ENCODE data around the gene LRIG3.

Gene LRIG3

DNA sequence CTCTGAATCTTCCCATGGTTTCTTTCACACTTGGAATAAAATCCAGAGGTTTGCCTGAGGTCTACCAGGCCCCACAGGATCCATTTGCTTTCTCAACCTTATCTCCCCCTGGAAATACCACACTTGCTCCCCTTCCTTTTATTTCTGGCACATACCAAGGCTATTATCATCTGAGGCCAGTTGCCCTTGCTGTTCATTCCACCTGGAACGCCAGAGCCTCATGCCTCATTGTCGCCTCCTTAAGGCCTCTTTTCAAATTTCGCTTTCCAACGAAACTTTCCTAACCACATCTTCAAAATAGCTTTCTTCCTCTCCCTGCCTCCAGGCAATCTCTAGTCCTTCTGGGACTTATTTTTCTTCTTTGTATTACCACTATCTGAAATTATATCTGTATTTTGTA is 11.2 kb upstream of the LRIG3 start:
- no peak for DNase-seq

DNA sequence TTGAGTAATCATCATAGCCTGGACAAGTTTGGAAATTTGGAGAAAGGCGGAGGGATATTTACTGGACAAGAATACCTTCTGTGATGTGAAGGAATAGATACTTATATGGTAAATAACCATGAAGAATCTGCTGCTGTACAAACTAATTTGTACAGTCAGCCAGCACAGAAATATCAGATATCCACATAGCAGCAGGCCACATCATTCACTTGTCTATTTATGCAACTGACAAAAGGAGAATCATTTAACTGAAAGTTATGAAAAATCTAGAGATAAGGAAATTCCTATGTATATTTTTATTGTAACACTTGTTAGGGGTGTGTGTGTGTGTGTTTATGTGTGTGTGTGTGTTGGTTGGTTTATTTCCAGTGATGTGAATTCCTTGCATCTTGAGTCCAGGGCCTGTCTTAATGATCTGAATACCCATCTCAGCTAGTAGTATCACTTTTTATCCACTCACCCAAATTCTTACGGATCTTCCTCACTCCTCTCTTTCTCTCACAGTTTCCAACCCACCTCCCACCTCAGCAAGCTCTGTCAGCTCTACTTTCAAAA is 10.5 kb upstream of the LRIG3 start:
- DNase-seq, result no peak

DNA sequence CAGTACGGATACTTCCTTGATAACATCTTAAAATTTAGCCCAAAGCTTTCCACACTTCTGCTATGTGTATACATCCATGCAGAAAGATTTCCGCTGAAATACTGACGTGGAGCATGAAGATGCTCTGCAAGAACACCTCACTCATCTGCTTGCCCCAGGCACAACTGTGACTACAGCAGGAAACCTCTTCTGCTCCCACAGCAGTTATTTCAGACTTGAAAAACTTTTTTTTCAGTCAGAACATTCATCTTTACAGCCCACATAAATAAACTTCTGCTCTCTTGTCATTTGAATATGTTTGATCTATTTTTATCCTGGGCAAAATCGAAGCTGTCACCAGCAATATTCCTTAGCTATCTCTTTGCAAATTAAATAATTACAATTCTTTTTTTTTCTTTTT is 6.8 kb upstream of the LRIG3 start:
- no peak for DNase-seq

DNA sequence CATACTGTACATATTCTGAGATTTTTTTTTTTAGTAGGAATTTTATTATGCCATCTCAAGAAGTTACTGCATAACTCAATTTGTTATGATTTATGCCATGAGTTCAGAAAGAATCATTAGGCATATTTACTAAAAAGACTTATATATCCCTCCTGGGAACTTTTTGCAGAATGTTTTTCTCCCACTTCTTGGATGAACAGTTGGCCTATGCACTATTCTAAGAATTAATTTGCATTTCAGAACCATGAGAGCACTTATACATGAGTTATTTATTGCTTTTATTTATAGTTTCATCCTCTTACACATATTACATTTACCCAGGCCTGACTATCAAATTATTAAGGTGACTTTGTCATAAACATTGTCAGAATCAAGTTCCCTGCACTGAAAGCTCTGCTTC is 6.3 kb upstream of the LRIG3 start:
- no peak for DNase-seq

DNA sequence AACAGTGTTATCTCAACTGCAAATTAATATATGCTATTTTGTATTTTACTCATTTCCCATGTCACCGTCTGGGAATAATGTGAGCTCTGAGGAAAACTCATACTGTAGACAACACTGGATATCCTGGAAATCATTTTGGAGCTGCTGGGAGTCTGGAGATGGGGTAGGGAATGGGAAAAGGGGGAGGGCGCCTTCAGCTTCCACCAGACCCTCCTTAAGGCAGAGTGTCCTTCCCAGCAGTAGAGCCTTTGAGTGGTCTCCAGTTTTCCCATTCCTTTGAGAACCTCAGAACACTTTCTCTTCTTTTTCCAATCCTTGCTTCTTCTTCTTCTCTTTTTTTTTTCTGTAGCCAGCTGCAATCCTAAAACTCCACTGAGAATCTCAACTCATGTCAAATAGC is 5.4 kb upstream of the LRIG3 start:
- DNase-seq, result no peak

DNA sequence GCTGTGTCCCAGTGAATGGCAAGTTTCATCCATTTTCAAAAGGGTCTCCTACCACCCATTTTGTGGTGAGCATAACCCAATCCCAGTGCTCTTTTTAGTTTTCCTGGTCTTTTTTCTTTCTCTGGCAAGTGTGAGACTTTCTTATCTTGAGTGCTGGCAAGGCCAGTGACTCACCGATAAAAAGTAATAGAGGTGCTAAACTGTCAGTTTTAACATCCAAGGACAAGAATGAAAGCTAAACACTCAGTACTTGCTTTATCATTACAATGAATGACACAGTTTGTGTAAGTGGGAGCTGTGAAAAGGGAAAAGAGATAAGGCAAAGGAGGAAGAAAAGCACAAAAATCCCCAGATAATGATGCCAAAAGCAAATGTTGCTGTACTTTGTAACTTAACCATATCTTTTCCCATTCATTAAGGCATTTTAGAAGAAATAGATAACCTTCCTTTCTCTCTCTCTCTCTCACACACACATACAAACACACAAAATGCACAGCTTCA is 4.9 kb upstream of the LRIG3 start:
- no peak for DNase-seq

DNA sequence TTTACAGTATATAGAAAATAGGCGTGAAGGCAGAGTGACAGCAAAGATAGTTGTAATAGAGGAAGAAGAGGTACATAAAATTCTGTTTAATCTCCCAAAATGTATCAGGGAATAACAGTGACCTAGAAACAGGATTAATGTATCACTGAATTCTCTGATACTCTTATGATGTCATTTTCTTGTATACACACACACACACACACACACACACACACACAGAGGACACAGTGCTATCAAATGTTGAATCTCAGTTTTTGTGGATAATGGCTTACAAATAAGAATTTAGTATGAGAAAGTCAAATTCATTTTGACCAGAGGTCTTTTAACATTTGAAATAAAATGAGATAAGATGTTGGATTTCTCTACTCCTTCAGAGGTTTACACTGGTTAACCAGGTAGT is 4.3 kb upstream of the LRIG3 start:
- no peak for DNase-seq

DNA sequence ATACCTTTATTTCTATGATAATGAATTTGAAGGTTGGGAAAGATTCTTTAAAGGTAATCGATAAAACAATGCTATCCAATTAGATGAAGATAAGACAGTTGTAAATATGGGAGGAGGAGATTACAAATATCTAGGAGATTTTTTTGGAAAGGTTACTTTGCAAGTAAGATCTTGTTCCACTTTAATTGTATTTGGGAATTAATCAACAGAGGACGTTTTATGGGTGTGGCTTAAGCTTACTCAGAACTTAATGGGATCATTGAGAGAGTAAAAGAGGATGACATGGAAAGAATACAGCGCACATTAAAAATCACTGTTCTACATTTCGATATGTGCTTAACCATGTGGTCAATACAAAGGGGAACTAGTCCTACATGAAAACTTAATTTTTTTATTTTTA is 3.5 kb upstream of the LRIG3 start:
- DNase-seq, result no peak

DNA sequence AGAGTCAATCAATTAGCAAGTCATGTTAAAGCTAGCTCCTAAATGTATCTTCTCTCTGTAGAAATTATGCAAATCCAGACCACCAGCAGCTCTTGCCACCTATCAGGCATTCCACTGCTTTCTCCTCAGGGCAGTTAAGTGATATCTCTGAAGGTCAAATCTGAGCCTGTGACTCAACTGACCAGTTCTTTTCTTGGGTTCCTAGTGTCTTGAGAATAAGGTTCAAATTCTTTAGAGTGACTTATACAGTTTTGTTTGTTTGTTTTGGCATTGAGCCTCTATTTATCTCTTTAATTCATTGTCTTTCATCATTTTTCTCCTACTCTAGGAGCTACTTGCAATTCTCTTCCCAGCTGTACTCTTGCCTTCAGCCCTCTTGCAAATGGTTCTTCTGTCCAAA is 2.5 kb upstream of the LRIG3 start:
- no peak for DNase-seq

DNA sequence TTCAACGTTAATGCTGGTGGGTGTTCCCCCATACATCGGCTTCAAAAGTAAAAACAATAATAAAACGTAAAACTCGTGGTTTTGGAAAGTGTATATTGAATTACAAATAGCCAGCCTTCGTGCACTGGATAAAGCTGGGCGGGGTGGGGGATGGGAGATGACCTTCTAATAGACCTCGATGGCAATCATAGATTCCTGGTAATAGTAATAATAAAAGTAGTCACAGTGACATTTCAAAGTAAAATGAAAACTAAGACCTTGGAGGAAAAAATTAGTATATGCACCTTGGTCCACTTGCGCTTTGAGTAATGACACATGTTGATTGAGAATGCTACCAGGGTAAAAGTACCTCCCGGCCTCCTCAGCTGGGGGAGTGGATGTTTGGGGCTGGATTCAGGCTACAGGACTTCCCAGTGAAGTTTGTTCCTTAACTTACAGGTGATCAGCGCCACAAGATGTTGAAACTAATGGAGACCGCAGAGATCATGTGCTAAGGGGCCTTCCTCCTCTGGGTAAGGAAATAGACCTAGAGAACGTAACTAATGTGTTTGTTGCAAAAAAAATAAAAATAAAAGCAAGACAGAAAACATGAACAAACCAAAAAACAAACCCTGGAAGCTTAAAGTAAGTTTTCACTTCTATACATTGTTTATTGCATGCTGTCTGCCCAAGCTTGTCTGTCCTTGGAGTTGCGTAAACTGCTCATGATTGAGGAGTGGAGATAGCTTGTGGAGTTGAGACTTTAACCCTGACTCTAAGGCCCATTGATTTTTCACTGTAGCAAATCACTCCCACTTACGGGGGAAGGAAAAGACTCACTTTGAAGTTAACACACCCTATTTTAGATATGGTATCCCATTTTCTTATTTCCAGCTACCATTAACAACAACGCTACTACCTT is 907 bp upstream of the LRIG3 start:
- DNase-seq, result no peak

DNA sequence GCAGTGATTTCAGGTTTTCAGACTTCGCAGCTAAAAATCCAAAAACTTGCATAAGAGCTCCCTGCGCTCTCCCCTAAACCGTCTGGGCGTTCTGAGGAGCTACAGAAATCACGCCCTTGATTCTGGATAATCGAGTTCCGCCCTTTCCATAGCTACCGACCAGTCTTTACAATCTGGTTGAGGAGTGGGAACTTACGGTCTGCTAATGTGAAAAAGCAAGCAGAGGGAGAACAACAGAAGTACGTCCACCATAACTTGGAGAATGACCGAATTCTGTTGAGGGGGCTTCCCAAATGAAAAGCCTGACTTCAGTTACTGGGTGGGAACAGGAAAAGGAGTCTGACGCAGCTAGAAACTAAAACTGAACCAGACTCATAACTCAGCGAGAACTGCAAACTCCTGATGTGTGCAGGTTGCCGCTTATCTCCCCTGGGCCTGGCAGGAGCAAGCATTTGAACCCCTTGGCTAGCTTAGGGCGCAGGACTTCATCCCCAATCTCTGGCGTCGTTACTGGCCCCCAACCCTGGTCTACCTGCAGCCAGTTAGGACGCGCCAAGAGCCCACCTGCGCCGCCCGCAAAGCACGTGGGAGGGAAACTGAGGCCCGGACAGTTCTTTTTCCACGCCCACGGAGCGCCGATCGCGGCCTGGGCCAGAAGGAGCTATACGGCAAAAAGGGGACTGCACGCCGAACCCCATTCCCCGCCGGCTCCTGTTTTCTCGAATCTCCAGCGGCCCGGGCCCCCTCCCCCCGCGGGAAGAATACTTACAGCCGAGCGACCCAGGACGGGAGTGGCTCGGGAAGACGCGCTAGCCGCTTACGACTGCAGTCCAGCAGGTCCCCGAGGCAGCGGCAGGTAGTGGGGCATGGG is 838 bp downstream of the LRIG3 start:
- DNase-seq, result peak in 11 of 58 donors; percentile 18 to 76 (median 53)

DNA sequence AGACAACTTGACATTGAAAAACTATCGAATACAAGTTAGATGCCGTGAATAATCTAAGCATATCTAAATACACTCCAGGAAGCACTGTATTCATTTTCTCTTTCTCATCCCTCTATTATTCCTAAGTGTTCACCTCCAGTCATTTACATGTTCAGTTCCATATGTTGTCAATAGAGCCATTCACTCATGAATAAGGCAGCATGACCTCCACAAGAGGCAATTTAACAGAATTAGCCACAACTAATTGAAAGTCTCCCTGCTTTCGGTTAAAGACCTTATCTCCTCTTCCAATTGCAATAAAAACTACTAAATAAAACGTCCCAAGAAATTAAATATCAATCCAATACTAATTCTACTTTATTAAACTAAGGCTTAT is 1.8 kb downstream of the LRIG3 start:
- DNase-seq, result no peak

DNA sequence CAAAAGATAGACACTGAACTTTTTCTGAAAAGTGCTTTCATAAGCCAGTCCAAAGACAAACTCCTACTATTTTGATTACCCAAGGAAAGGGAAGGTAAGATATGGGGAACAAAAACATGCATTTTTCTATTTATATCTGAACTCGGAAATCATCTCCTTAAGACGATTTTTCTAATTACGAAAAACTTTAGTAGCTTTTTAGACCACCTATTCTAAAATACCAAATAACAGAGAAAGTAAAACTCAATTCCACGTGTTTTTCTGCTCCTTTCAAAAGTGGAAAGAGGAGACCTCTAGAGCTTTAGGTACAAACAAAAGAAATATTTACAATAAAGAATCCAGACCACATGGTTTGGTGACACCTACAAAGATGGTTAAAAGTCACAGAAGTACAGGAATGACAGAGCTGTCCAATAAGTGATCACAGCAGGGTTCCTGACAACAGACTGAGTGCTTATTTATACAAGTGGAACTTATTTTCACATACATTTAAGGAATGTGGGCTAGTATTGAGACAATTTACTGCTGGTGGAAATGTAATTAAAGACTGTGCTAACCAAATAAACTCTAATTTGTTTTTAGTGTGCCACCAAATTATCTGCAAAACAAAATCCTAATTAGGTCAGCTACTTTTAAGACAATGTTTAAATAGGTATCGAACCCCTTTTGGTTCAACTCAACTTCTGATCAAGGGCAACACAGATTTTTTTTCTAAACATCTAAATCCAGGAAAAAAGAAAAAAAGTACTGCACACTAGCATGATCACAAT is 2.4 kb downstream of the LRIG3 start:
- no peak for DNase-seq

DNA sequence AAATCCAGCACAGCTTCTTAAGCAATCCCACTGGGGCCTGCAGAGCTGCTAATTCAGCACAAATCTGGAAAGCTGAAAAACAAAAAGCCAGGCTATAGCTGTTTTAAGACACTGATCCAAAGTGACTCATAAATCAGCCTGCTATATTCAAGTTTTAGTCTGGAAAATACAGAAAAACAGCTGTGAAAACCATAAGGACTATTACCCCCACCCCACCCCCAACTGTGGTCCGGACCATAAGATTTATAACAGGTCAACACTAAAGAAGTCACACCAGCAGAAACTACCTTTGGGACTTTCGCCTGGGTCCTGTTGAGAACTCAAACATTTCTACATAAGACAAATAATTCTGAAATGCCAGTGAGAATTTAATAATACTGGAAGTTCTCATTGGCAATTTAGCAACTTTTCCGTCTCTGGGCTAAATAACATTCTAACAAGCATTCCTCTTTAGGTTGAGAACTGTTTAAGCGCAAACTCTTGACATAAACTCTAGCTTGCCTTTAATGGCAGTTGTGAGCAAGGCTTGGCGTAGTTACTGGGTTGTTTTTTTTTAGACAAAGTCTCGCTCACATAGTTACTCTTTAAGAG is 3.3 kb downstream of the LRIG3 start:
- peak in 1 of 58 donors; percentile 1 for DNase-seq

DNA sequence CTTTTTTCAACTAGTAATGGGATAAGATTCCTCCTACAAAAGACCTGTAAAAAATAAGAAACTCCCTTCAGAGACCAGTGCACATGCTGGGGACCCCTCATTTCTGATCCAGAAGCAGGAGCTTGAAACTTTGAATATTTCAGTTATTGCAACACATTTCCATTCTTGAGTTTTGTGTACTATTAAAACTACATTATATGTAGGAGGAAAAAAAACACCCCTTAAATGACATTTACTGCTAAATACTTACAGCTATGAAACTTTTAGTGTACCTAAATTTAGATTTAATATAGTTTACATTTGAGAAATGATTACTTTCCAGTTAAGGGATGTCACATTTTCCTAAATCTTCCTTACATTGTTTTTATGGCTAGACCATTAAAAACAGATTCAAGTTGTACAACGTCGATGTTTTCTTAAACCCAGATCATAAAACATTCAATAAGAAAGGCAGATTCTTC is 4.1 kb downstream of the LRIG3 start:
- no peak for DNase-seq

DNA sequence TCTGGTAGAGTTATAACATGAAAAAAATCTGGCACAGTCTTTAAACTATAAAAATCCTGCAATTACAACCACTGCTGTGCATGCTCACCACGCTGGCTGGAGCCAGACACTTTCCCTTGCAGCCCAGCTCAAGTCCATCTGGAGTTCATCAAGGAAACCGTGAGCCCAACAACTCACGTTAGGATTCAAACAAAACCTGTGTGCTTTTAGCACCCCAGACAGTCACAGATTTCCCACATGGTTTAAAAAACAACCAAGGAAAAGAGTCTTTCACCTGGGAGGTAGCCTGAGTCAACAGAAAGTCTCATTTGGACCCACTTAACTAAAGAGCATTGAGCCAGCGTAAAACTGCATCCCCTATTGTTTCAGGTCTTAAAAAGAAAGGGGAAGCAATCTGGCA is 4.7 kb downstream of the LRIG3 start:
- peak in 16 of 58 donors; percentile 2 to 25 (median 10) for DNase-seq

DNA sequence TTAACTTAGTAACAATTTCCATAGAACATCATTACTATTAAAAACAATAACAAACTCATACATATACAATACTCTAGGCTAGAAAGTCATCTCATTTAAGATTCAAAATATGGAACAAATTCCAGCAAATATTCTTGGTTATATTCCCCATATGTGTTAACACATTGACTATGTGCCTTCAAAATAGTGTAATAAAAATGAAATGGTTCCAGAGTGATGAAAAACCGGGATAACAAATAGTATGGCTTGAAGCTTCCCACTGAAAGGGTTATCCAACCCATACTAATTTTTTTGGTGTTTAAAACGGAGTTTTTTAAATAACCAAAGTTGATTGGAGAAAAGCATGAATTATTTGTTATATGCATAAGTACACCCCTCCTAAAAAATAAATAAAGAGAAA is 5.3 kb downstream of the LRIG3 start:
- DNase-seq, result no peak

DNA sequence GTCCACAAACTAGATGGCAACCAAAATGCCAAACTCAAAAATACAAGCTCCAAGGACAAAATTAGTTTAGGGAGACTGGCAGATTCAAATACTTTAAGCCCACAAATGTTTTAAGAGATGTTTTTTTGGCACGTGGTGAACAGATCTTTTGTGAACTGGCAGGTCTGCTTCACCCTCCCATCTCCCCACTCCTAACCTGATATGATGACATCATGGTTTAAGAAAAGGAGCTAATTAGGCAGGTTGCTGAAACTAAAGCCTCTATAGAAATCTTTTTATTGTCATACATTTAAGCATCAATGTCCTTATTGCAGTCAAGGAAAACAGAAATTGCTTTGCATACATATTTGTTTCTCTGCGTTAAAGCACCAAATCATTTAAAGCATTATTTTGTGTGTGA is 5.8 kb downstream of the LRIG3 start:
- DNase-seq, result no peak

DNA sequence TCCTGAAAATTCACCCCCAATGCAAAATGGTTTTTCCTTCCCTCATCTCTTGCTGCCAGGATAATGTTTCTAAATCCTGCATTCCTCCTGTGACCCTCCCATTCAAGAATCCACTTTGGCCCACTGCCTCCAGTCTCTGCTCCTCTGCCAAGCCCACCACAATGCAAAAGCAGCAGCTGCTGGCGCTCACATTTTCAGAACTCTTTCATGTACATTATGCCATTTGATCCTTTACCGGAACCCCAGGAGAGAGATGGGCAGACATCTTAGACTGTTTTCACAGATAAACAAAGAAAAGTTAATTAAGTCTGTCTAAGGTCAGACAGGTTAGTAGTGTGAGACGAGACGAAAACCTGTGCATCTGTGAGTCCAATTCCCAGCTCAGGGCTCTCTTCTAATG is 12.9 kb downstream of the LRIG3 start:
- DNase-seq, result no peak

DNA sequence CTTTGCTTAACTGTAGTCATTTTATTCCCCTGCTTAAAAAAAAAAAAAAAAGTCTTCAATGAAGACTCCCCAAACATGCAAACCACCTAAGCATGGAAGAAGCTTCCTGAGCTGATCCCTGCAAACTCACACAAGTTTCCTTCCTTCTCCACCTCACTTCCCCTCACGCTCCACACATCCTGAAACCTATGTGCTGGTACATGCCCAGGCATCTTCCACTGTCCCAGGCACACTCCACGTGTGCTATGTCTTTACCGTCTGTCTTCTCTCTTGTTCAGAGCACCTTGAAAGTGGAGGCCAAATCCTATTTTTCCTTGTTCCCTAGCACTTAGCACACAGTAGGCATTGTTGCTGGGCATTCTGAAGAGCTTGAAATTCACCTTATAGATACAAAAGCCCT is 13.4 kb downstream of the LRIG3 start:
- no peak for DNase-seq

DNA sequence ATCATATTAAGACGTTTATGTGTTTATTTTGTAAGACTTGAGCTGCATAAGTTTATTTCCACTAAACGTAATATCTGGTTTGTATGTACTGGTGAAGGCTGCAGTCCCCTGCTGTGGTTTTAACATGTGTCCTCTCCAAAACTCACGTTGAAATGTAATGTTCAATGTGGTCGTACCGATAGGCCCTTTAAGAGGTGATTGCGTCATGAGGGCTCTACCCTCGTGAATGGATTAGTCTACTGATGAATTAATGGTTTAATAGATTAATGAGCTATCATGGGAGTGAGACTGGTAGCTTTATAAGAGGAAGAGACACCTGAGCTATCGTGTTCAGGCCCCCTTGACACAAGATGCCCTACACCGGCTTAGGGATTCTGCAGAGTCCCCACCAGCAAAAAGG is 14.9 kb downstream of the LRIG3 start:
- DNase-seq, result no peak

Measured in anterior cingulate cortex (tissue), 58 donors.